HL-60 (cell line): ENCODE measurements around the gene SMC4.

ENCODE experiments used
- POLR2AphosphoS5 ChIP-seq: IDR thresholded peaks from 2 replicates; pipeline ENCODE4 v1.6.1; 2012; ENCODE audit warnings: low read depth
- TF ChIP-seq, protein P1 (sequence below): IDR thresholded peaks from one replicate; pipeline ENCODE4 v1.5.1; 2011; ENCODE audit warnings: low read length, control low read depth, inconsistent platforms; ENCODE audit not compliant: insufficient read depth

DNA sequence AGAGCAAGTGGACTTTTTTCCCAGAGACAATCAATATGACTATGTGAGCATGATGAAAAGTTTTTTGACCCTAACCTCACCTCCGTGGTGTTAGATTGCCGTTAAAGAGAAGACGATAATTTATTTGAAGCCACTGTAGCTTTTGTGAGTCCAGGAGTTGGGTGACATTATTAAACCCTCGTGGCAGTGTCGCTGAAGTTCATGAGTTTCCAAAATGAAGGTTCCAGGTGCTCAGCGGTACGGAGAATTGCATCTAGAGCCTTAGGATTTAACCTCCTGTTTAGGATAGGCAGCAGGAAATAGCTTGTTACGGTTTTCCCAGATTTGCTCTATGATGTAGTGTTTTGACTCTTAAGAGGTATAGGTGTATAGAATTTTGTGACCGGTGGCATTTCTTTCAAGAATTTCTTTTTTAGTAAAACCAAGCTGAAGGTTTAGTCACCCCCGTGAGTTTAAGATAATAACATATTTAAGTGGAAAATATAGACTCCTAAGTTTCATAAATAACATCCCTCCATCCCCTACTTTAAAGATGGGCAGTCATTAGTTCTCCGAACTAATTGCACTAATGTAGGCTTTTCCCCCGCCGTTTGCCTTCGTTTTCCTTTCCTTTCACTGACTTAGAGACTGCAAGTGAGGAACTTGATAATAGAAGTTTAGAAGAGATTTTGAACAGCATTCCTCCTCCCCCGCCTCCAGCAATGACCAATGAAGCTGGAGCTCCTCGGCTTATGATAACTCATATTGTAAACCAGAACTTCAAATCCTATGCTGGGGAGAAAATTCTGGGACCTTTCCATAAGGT, 2.0 kb downstream of the SMC4 start:
- no peak for TF ChIP-seq POLR2AphosphoS5
- TF ChIP-seq, protein P1, sequence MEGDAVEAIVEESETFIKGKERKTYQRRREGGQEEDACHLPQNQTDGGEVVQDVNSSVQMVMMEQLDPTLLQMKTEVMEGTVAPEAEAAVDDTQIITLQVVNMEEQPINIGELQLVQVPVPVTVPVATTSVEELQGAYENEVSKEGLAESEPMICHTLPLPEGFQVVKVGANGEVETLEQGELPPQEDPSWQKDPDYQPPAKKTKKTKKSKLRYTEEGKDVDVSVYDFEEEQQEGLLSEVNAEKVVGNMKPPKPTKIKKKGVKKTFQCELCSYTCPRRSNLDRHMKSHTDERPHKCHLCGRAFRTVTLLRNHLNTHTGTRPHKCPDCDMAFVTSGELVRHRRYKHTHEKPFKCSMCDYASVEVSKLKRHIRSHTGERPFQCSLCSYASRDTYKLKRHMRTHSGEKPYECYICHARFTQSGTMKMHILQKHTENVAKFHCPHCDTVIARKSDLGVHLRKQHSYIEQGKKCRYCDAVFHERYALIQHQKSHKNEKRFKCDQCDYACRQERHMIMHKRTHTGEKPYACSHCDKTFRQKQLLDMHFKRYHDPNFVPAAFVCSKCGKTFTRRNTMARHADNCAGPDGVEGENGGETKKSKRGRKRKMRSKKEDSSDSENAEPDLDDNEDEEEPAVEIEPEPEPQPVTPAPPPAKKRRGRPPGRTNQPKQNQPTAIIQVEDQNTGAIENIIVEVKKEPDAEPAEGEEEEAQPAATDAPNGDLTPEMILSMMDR = no peak
